ENCODE data around the gene ZNF200.

The ZNF200 gene

DNA sequence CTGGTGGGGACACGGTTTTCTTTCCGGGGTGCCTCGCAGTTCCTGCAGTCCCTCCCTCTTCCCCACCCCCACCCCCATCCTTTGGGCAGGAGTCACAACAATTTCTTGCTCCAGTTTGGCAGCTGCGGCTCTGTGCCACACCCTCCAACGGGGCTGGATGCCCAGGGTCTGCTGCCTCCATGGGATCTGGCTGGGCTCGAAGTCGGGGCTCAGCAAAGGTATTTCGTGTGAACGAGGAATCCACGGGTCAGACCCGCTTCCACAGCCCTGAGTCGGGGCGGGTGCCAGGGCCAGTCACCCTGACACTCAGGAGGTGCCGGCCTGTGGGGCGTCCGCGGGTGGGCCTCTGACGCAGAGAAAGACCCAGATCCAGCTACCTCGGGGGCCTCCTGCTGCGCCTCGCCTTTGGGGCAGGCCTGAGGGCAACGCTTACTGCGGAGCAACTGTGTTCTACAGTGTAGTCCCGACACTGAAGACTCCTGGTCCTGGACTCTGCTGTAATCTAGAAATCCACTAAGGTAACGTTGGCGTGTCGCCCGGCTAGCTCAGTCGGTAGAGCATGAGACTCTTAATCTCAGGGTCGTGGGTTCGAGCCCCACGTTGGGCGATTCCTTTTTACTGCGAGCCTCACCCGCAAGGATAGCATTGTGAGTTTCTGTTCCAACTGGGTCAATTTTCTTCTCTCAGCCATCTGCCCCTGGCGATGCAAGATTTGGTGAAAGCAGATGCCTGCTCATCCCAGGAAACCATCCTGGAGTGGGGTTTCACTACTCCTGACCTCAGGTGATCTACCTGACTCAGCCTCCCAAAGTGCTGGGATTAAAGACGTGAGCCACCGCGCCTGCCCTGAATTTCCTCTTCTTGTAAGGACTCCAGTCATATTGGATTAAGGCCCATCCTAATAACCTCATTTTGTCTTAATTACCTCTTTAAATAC lies 59.5 kb downstream of the ZNF200 start:
- DNase-seq (ENCODE audit: low spot score), result no peak

DNA sequence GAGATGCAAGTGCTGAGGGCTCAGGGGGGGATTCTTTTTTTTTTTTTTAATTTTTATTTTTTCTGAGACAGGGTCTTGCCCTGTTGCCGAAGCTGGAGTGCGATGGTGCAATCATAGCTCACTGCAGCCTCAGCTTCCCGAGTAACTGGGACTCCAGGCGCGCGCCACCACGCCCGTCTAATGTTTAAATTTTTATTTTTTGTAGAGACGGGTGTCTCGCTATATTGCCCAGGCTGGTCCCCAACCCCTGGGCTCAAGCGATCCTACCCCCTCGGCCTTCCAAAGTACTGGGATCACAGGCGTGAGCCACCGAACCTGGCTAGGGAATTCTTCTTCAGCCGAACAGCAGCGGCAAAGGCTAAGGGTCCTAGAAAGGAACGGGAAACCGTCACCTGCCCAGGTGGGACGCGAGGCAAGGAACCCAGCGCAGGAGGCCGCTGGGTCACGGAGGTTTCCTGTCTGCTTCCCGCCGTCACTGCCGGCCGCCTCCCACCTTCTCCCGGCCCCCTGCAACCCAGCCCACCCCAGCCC lies 60.3 kb downstream of the ZNF200 start:
- no peak for DNase-seq (ENCODE audit: low spot score)

DNA sequence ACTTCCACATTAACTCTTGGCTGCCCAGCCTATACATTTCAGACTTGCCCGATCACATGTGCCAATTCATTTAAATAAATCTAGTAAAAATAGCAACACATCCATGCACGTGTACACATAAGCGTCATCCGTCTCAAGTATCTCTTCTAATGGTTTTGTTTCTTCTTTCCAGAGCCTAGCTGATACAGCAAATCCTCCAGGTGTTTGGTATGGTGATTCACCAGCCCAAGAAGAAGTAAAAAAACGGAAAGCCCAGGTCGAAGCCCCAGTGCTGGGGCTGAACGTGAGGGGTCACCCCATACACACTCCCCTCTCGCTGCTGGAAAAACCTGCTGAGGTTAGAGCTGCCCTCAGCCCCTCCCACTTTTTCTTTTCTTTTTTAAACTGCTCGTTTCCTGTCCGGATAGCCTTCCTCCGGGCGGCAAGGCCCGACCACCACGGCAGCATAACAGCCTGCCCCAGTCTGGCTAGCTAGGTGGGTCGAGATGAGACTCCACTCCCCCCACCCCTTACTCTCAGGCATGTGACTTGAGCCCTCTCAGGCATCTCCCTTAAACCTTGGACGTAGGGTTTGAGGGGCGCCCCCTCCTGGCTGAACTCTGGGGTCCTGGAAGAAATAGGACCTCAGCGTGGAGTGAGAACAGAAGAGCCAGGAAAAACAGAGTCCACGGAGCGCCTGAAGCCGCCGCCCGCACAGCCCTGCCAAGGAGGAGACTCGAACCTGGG lies 60.9 kb downstream of the ZNF200 start:
- DNase-seq (ENCODE audit: low spot score), result no peak

Data from AG08395 (cell line).